ENCODE measurements around the gene ASXL1. TPM values are rescaled to one million over a fixed set of nuclear protein-coding genes. Genes with fewer than 3 reads are reported as not detected.

The ASXL1 gene
- total and polyA plus RNA-seq, 8 donors = 9.0 to 185 (median 61.7) TPM

- Histone ChIP-seq H3K27ac (peak overlapping the region in 3 of 5 donors; percentile 27 to 52 (median 37)), H3K4me1 (peaks cover 16 to 54% (median 35%) of the 10 kb centered on the region in 4 donors), H3K27me3 (no peaks in the 10 kb centered on the region), H3K4me3 (no peak overlapping the region), H3K36me3 (peaks cover 41 to 99% (median 90%) of the 10 kb centered on the region in 4 donors), H3K9me3 (no peaks in the 10 kb centered on the region)
- intact Hi-C loops (cut with DNase I; ENCODE audit: low total_unique reads) = no loop called here
- DNase-seq = no peak
- 61 to 70% (median 66%) methylated on average over 9 of the region's 9 CpGs for WGBS, 5 donors
- no peak for TF ChIP-seq POLR2AphosphoS5 (IDR thresholded peaks at IDR 0.05)
- no peak for TF ChIP-seq EP300 (IDR thresholded peaks at IDR 0.05)
- no peak for TF ChIP-seq POLR2A (IDR thresholded peaks at IDR 0.05)
- TF ChIP-seq CTCF (IDR thresholded peaks at IDR 0.05) = no peak
Observed at GRCh38 chr20:32449057-32449889, 91.1 kb downstream of the ASXL1 start.

GRCh38 chr20:32449890-32450401 is 91.8 kb downstream of the ASXL1 start:
- intact Hi-C loops (cut with DNase I; ENCODE audit: low total_unique reads) = no loop called here
- peaks cover 41 to 99% (median 93%) of the 10 kb centered on the region in 4 donors for H3K36me3 ChIP-seq
- TF ChIP-seq POLR2A (IDR thresholded peaks at IDR 0.05) (no peak), POLR2AphosphoS5 (IDR thresholded peaks at IDR 0.05) (no peak), CTCF (IDR thresholded peaks at IDR 0.05) (no peak), EP300 (IDR thresholded peaks at IDR 0.05) (no peak)
- WGBS, 5 donors = 41 to 68% (median 46%) methylated on average over 8 of the region's 8 CpGs
- H3K27me3 ChIP-seq = no peaks in the 10 kb centered on the region
- no peaks in the 10 kb centered on the region for H3K9me3 ChIP-seq
- peaks cover 16 to 54% (median 34%) of the 10 kb centered on the region in 4 donors for H3K4me1 ChIP-seq
- no peak overlapping the region for H3K4me3 ChIP-seq
- DNase-seq = no peak
- peak overlapping the region in 3 of 5 donors; percentile 37 to 52 (median 50) for H3K27ac ChIP-seq

GRCh38 chr20:32450484-32451061 is 92.4 kb downstream of the ASXL1 start:
- peaks cover 44 to 99% (median 94%) of the 10 kb centered on the region in 4 donors for H3K36me3 ChIP-seq
- WGBS, 5 donors = 65 to 74% (median 70%) methylated on average over 8 to 9 of the region's 9 CpGs
- no peak overlapping the region for H3K4me3 ChIP-seq
- H3K27ac ChIP-seq = peak overlapping the region in 4 of 5 donors; percentile 2 to 50 (median 24)
- no peaks in the 10 kb centered on the region for H3K9me3 ChIP-seq
- no peak for TF ChIP-seq POLR2AphosphoS5 (IDR thresholded peaks at IDR 0.05)
- TF ChIP-seq POLR2A (IDR thresholded peaks at IDR 0.05) = no peak
- DNase-seq = no peak
- H3K4me1 ChIP-seq = peaks cover 16 to 50% (median 31%) of the 10 kb centered on the region in 4 donors
- intact Hi-C loops (cut with DNase I; ENCODE audit: low total_unique reads) = no loop called here
- H3K27me3 ChIP-seq = no peaks in the 10 kb centered on the region

GRCh38 chr20:32451340-32451681 is 93.2 kb downstream of the ASXL1 start:
- peaks cover 43 to 99% (median 93%) of the 10 kb centered on the region in 4 donors for H3K36me3 ChIP-seq
- no peak overlapping the region for H3K4me3 ChIP-seq
- 83 to 92% (median 87%) methylated on average over 7 to 8 of the region's 8 CpGs for WGBS, 5 donors
- H3K27ac ChIP-seq = peak overlapping the region in 3 of 5 donors; percentile 14 to 25 (median 22)
- TF ChIP-seq POLR2AphosphoS5 (IDR thresholded peaks at IDR 0.05) = no peak
- no peak for TF ChIP-seq POLR2A (IDR thresholded peaks at IDR 0.05)
- no peak for TF ChIP-seq CTCF (IDR thresholded peaks at IDR 0.05)
- no peak for TF ChIP-seq EP300 (IDR thresholded peaks at IDR 0.05)
- DNase-seq = no peak
- intact Hi-C loops (cut with DNase I; ENCODE audit: low total_unique reads) = no loop called here
- H3K27me3 ChIP-seq = no peaks in the 10 kb centered on the region
- H3K9me3 ChIP-seq = no peaks in the 10 kb centered on the region
- H3K4me1 ChIP-seq = peaks cover 17 to 46% (median 32%) of the 10 kb centered on the region in 4 donors

All from stomach (tissue), 9 donors.